Endodermal cell (in vitro differentiated cells): ENCODE measurements around the gene OR1S2. TPM values are rescaled to one million over a fixed set of nuclear protein-coding genes. Genes with fewer than 3 reads are reported as not detected.

Source experiments
- DNase-seq: peaks from one replicate; pipeline ENCODE4 v3.0.0-alpha.2; 2017
- H3K27ac ChIP-seq: 2 replicates; pipeline ENCODE4 v1.5.1; 2013; ENCODE audit warnings: mild to moderate bottlenecking, low read depth, low read length, moderate library complexity
- H3K27me3 ChIP-seq: 2 replicates; pipeline ENCODE4 v1.6.1; 2013; ENCODE audit warnings: mild to moderate bottlenecking, low read length, moderate library complexity; ENCODE audit not compliant: insufficient read depth, control insufficient read depth, poor library complexity, severe bottlenecking
- H3K36me3 ChIP-seq: 2 replicates; pipeline ENCODE4 v1.7.0; 2013; ENCODE audit warnings: mild to moderate bottlenecking, low read length, moderate library complexity; ENCODE audit not compliant: control insufficient read depth, insufficient read depth
- H3K4me1 ChIP-seq: one replicate; pipeline ENCODE4 v1.7.0; 2013; ENCODE audit warnings: low read length; ENCODE audit not compliant: control insufficient read depth, insufficient read depth
- H3K4me3 ChIP-seq: 2 replicates; pipeline ENCODE4 v1.5.1; 2013; ENCODE audit warnings: mild to moderate bottlenecking, low read length, moderate library complexity
- H3K9ac ChIP-seq: 2 replicates; pipeline ENCODE4 v1.6.1; 2013; ENCODE audit warnings: mild to moderate bottlenecking, low read length, moderate library complexity; ENCODE audit not compliant: poor library complexity, severe bottlenecking; ENCODE audit errors: extremely low read depth
- H3K9me3 ChIP-seq: 2 replicates; pipeline ENCODE4 v1.6.1; 2013; ENCODE audit warnings: mild to moderate bottlenecking, low read length, moderate library complexity; ENCODE audit not compliant: control insufficient read depth
- H3K27ac Mint-ChIP-seq: 2 replicates; pipeline ENCODE4 v1.8.0; 2020; ENCODE audit warnings: mixed read lengths
- H3K27me3 Mint-ChIP-seq: 2 replicates; pipeline ENCODE4 v1.8.0; 2021; ENCODE audit warnings: mild to moderate bottlenecking, mixed read lengths; ENCODE audit not compliant: insufficient read depth
- H3K36me3 Mint-ChIP-seq: 2 replicates; pipeline ENCODE4 v1.8.0; 2020; ENCODE audit warnings: low read depth, mixed read lengths
- H3K4me1 Mint-ChIP-seq: 2 replicates; pipeline ENCODE4 v1.8.0; 2020; ENCODE audit warnings: mixed read lengths
- H3K4me3 Mint-ChIP-seq: 2 replicates; pipeline ENCODE4 v1.8.0; 2020; ENCODE audit warnings: mild to moderate bottlenecking, moderate library complexity, mixed read lengths
- H3K9me3 Mint-ChIP-seq: 2 replicates; pipeline ENCODE4 v1.8.0; 2020; ENCODE audit warnings: mild to moderate bottlenecking, mixed read lengths
- WGBS, 2 experiments: methylation state at CpG; one replicate each; pipeline versions ENCODE4 v1.1.5 to v1.1.7; 2013; ENCODE audit warnings: missing lambda C conversion rate in 2 of 2, mixed read lengths in 1 of 2; ENCODE audit not compliant: insufficient coverage in 1 of 2, insufficient read length in 1 of 2; 5-methylcytosine and 5-hydroxymethylcytosine counted together
- total RNA-seq, 2 donors: library from RNA; stranded (reverse); fragmentation: NEBNext Ultra II Directional in 1 of 2; extraction: Animal tissue kit (Norgen Biotek cat#: 25700) in 1 of 2; gene quantifications; 2 replicates in 1 of 2; 3 replicates in 1 of 2; pipeline ENCODE4 v1.2.1, GENCODE V29; 2021
- TF ChIP-seq, protein P1 (sequence below): fragments of 200-600 bp; sonication (generic); conservative IDR thresholded peaks from 2 replicates; pipeline ENCODE4 v1.5.0; 2021; ENCODE audit warnings: antibody characterized with exemption, mild to moderate bottlenecking

OR1S2 gene
- total RNA-seq, 2 donors from 2014 or later: not detected

DNA sequence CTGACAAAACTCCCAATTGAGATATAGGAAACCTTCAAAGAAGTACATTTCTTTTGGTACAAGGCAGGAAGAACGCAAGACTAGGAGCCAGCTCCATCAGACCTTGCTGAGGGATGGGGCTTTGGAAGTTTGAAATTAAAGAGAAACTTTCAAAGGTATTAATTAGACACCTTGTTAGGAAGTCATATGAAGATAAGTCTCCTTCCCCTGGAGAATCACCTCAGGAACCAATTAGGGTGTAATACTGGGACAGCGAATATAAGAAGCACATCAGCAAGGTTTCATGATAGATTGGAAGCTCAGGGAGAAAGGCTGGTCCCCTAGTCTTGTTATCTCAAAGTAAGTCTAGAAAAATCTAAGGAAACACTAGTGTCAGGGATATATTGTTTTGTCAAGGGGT, 15.2 kb downstream of the OR1S2 start, which contains the start of gene OR9Q2:
Gene OR9Q2 (plus strand): TSS at position 301 of the 400 bp plus-strand sequence. CDS start 1,421 bp downstream, outside the sequence.
- H3K4me3 Mint-ChIP-seq: no peak within 1 kb of the TSS
- H3K4me1 ChIP-seq: peaks cover 2% of the 10 kb centered on the region
- 86 to 91% methylated on average over 1 to 2 of the region's 2 CpGs for WGBS, 2 experiments

DNA sequence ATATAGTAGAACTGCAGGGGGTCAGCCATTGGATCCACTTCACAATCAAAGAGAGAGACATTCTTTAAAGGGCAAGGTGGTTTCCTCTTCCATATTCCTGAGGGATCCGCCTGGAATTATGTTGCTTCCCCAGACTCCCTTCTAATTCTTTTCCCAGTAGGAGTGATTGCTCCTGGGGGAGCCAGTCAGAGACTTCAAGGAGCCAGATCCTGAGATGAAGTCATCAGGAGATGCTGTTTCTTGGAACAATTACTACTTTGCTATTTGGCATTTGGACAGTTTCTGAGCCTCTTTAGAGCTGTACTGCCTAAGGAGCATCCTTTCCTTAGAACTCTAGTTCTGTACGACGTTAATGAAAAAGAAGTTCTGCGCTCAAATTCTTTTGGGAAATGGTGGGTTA, 17.0 kb downstream of the OR1S2 start:
- H3K36me3 ChIP-seq: no peaks in the 10 kb centered on the region
- Mint-ChIP-seq H3K4me1 (no peaks in the 10 kb centered on the region), H3K9me3 (no peaks in the 10 kb centered on the region), H3K27ac (no peak overlapping the region), H3K4me3 (no peak overlapping the region), H3K27me3 (no peaks in the 10 kb centered on the region), H3K36me3 (no peaks in the 10 kb centered on the region)
- DNase-seq: no peak
- peaks cover 2% of the 10 kb centered on the region for H3K4me1 ChIP-seq
- 94 to 96% methylated on average over 4 of the region's 4 CpGs for WGBS, 2 experiments
- no peaks in the 10 kb centered on the region for H3K9me3 ChIP-seq
- H3K27ac ChIP-seq: no peak overlapping the region
- no peak overlapping the region for H3K9ac ChIP-seq
- no peak overlapping the region for H3K4me3 ChIP-seq
- H3K27me3 ChIP-seq: no peaks in the 10 kb centered on the region
- TF ChIP-seq, protein P1, sequence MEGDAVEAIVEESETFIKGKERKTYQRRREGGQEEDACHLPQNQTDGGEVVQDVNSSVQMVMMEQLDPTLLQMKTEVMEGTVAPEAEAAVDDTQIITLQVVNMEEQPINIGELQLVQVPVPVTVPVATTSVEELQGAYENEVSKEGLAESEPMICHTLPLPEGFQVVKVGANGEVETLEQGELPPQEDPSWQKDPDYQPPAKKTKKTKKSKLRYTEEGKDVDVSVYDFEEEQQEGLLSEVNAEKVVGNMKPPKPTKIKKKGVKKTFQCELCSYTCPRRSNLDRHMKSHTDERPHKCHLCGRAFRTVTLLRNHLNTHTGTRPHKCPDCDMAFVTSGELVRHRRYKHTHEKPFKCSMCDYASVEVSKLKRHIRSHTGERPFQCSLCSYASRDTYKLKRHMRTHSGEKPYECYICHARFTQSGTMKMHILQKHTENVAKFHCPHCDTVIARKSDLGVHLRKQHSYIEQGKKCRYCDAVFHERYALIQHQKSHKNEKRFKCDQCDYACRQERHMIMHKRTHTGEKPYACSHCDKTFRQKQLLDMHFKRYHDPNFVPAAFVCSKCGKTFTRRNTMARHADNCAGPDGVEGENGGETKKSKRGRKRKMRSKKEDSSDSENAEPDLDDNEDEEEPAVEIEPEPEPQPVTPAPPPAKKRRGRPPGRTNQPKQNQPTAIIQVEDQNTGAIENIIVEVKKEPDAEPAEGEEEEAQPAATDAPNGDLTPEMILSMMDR: no peak

More for the DNA sequence above, 15.2 kb downstream of the OR1S2 start, which contains the start of gene OR9Q2:
- Histone ChIP-seq H3K9me3 (no peaks in the 10 kb centered on the region), H3K27me3 (no peaks in the 10 kb centered on the region), H3K27ac (no peak within 1 kb of the TSS), H3K36me3 (no peaks in the 10 kb centered on the region), H3K4me3 (no peak within 1 kb of the TSS), H3K9ac (no peak within 1 kb of the TSS)
- H3K27me3 Mint-ChIP-seq: no peaks in the 10 kb centered on the region
- H3K27ac Mint-ChIP-seq: no peak within 1 kb of the TSS
- TF ChIP-seq, protein P1: no peak
- no peaks in the 10 kb centered on the region for H3K4me1 Mint-ChIP-seq
- DNase-seq: no peak
- H3K9me3 Mint-ChIP-seq: no peaks in the 10 kb centered on the region
- H3K36me3 Mint-ChIP-seq: no peaks in the 10 kb centered on the region

DNA sequence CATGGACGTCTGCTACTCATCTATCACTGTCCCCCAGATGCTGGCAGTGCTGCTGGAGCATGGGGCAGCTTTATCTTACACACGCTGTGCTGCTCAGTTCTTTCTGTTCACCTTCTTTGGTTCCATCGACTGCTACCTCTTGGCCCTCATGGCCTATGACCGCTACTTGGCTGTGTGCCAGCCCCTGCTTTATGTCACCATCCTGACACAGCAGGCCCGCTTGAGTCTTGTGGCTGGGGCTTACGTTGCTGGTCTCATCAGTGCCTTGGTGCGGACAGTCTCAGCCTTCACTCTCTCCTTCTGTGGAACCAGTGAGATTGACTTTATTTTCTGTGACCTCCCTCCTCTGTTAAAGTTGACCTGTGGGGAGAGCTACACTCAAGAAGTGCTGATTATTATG, 24.3 kb downstream of the OR1S2 start:
- Mint-ChIP-seq H3K27me3 (no peaks in the 10 kb centered on the region), H3K9me3 (no peaks in the 10 kb centered on the region), H3K36me3 (no peaks in the 10 kb centered on the region), H3K27ac (no peak overlapping the region), H3K4me3 (no peak overlapping the region), H3K4me1 (no peaks in the 10 kb centered on the region)
- TF ChIP-seq, protein P1: no peak
- no peak for DNase-seq
- no peaks in the 10 kb centered on the region for H3K27me3 ChIP-seq
- 87 to 90% methylated on average over 5 to 7 of the region's 7 CpGs for WGBS, 2 experiments
- H3K4me3 ChIP-seq: no peak overlapping the region
- no peaks in the 10 kb centered on the region for H3K9me3 ChIP-seq
- no peak overlapping the region for H3K9ac ChIP-seq
- no peaks in the 10 kb centered on the region for H3K36me3 ChIP-seq
- peaks cover 2% of the 10 kb centered on the region for H3K4me1 ChIP-seq
- H3K27ac ChIP-seq: no peak overlapping the region
